Astrocyte (in vitro differentiated cells and primary cell): Measurements from ENCODE around the gene SALL4. TPM values are rescaled to one million over a fixed set of nuclear protein-coding genes. Genes with fewer than 3 reads are reported as not detected.
"Not testable (repeated sequence)": the region's sequence is repeated elsewhere in the genome, so short reads cannot be mapped to it uniquely, and the experiment has no call there.

Experiments
- DNase-seq: peaks from one replicate; pipeline ENCODE4 v3.0.0-alpha.2; 2010; ENCODE audit warnings: low read depth
- FAIRE-seq: peaks from 2 replicates; lab custom pipeline; 2011; peaks lifted over from hg19 to GRCh38; lab: Jason Lieb, UNC
- H2AFZ ChIP-seq: 2 replicates; pipeline ENCODE4 v1.6.0; 2012; ENCODE audit warnings: low read depth, low read length, inconsistent platforms
- H3K27ac ChIP-seq: 2 replicates; pipeline ENCODE4 v1.5.1; 2011; ENCODE audit warnings: low read depth, low read length, inconsistent platforms
- H3K27me3 ChIP-seq: 2 replicates; pipeline ENCODE4 v1.6.0; 2011; ENCODE audit warnings: low read length, inconsistent platforms; ENCODE audit not compliant: insufficient read depth
- H3K36me3 ChIP-seq: 2 replicates; pipeline ENCODE4 v1.5.1; 2011; ENCODE audit warnings: low read length, inconsistent platforms; ENCODE audit not compliant: insufficient read depth
- H3K4me1 ChIP-seq: 2 replicates; pipeline ENCODE4 v1.5.1; 2011; ENCODE audit warnings: low read length, inconsistent platforms; ENCODE audit not compliant: insufficient read depth
- H3K4me2 ChIP-seq: 2 replicates; pipeline ENCODE4 v1.6.0; 2012; ENCODE audit warnings: low read length, inconsistent platforms
- H3K4me3 ChIP-seq: 2 replicates; pipeline ENCODE4 v1.5.1; 2011; ENCODE audit warnings: low read depth, mild to moderate bottlenecking, low read length, inconsistent platforms; ENCODE audit not compliant: insufficient read depth
- H3K79me2 ChIP-seq: 2 replicates; pipeline ENCODE4 v1.6.0; 2012; ENCODE audit warnings: mild to moderate bottlenecking, low read length, inconsistent platforms; ENCODE audit not compliant: insufficient read depth
- H3K9ac ChIP-seq: 2 replicates; pipeline ENCODE4 v1.6.0; 2012; ENCODE audit warnings: mild to moderate bottlenecking, low read length, inconsistent platforms
- H3K9me3 ChIP-seq: 2 replicates; pipeline ENCODE4 v1.5.1; 2012; ENCODE audit warnings: low read depth, mild to moderate bottlenecking, low read length, inconsistent platforms; ENCODE audit not compliant: insufficient read depth
- H4K20me1 ChIP-seq: 2 replicates; pipeline ENCODE4 v1.6.0; 2012; ENCODE audit warnings: low read length, inconsistent platforms; ENCODE audit not compliant: insufficient read depth
- H3K27ac Mint-ChIP-seq: one replicate; pipeline ENCODE4 v1.8.0; 2021; ENCODE audit warnings: mild to moderate bottlenecking, mixed read lengths; ENCODE audit not compliant: unreplicated experiment
- H3K27me3 Mint-ChIP-seq: one replicate; pipeline ENCODE4 v1.8.0; 2021; ENCODE audit warnings: low read depth, mixed read lengths; ENCODE audit not compliant: unreplicated experiment
- H3K36me3 Mint-ChIP-seq: one replicate; pipeline ENCODE4 v1.8.0; 2021; ENCODE audit warnings: low read depth, mixed read lengths; ENCODE audit not compliant: unreplicated experiment
- H3K4me1 Mint-ChIP-seq: one replicate; pipeline ENCODE4 v1.8.0; 2021; ENCODE audit warnings: low read depth, mixed read lengths; ENCODE audit not compliant: unreplicated experiment
- H3K4me3 Mint-ChIP-seq: one replicate; pipeline ENCODE4 v1.8.0; 2021; ENCODE audit warnings: mild to moderate bottlenecking, moderate library complexity, mixed read lengths; ENCODE audit not compliant: unreplicated experiment
- H3K9me3 Mint-ChIP-seq: one replicate; pipeline ENCODE4 v1.8.0; 2021; ENCODE audit warnings: mild to moderate bottlenecking, mixed read lengths; ENCODE audit not compliant: unreplicated experiment
- EZH2 ChIP-seq: IDR thresholded peaks from 2 replicates; pipeline ENCODE4 v1.6.1; 2012; ENCODE audit warnings: mild to moderate bottlenecking, low read length, inconsistent platforms; ENCODE audit not compliant: insufficient read depth
- total RNA-seq: library from RNA; stranded (reverse); gene quantifications from 2 replicates; pipeline ENCODE4 v1.2.1, GENCODE V29; 2021
- TF ChIP-seq, protein P1 (sequence below): IDR thresholded peaks from 2 replicates; pipeline ENCODE4 v1.5.1; 2011; ENCODE audit warnings: low read depth, mild to moderate bottlenecking, inconsistent platforms, low read length, moderate library complexity; ENCODE audit not compliant: insufficient read depth

SALL4 gene
- total RNA-seq, 1 donor from 2014 or later: 21.7 TPM

GRCh38 chr20:51747182-51747911 lies 55.0 kb downstream of the SALL4 start:
- H3K36me3 ChIP-seq: no peaks in the 10 kb centered on the region
- H3K4me2 ChIP-seq: no peak overlapping the region
- no peaks in the 10 kb centered on the region for H3K27me3 ChIP-seq
- peaks cover 42% of the 10 kb centered on the region for H3K79me2 ChIP-seq
- FAIRE-seq: no peak
- DNase-seq: no peak
- Mint-ChIP-seq H3K4me3 (no peak overlapping the region), H3K27me3 (no peaks in the 10 kb centered on the region), H3K9me3 (no peaks in the 10 kb centered on the region), H3K4me1 (peaks cover 22% of the 10 kb centered on the region), H3K36me3 (no peaks in the 10 kb centered on the region), H3K27ac (no peak overlapping the region)
- H2AFZ ChIP-seq: no peak overlapping the region
- H3K9me3 ChIP-seq: no peaks in the 10 kb centered on the region
- H4K20me1 ChIP-seq: no peaks in the 10 kb centered on the region
- no peak overlapping the region for H3K9ac ChIP-seq
- no peak for TF ChIP-seq EZH2
- TF ChIP-seq, protein P1, sequence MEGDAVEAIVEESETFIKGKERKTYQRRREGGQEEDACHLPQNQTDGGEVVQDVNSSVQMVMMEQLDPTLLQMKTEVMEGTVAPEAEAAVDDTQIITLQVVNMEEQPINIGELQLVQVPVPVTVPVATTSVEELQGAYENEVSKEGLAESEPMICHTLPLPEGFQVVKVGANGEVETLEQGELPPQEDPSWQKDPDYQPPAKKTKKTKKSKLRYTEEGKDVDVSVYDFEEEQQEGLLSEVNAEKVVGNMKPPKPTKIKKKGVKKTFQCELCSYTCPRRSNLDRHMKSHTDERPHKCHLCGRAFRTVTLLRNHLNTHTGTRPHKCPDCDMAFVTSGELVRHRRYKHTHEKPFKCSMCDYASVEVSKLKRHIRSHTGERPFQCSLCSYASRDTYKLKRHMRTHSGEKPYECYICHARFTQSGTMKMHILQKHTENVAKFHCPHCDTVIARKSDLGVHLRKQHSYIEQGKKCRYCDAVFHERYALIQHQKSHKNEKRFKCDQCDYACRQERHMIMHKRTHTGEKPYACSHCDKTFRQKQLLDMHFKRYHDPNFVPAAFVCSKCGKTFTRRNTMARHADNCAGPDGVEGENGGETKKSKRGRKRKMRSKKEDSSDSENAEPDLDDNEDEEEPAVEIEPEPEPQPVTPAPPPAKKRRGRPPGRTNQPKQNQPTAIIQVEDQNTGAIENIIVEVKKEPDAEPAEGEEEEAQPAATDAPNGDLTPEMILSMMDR: no peak
- H3K4me3 ChIP-seq: no peak overlapping the region
- H3K4me1 ChIP-seq: peaks cover 31% of the 10 kb centered on the region
- no peak overlapping the region for H3K27ac ChIP-seq

DNA sequence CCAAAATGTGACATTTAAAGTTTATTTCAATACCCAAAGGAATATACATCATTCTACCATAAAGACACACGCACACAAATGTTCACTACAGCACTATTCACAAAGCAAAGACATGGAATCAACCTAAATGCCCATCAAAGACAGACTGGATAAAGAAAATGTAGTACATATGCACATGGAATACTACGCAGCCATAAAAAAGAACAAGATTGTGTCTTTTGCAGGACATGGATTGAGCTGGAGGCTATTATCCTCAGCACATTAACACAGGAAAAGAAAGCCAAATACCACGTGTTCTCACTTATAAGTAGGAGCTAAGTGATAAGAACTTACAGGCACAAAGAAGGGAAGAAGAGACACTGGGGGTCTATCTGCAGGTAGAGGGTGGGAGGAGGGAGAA lies 56.5 kb downstream of the SALL4 start:
- TF ChIP-seq EZH2: no peak
- TF ChIP-seq, protein P1: no peak
- no peaks in the 10 kb centered on the region for H3K27me3 ChIP-seq
- peaks cover 3% of the 10 kb centered on the region for H4K20me1 ChIP-seq
- peaks cover 27% of the 10 kb centered on the region for H3K4me1 ChIP-seq
- no peak overlapping the region for H3K27ac Mint-ChIP-seq
- no peak overlapping the region for H3K4me2 ChIP-seq
- DNase-seq (no peak), FAIRE-seq (no peak)
- no peak overlapping the region for H3K4me3 Mint-ChIP-seq
- H3K36me3 ChIP-seq: no peaks in the 10 kb centered on the region
- H3K9me3 Mint-ChIP-seq: no peaks in the 10 kb centered on the region
- H3K4me1 Mint-ChIP-seq: peaks cover 15% of the 10 kb centered on the region
- H3K4me3 ChIP-seq: no peak overlapping the region
- no peak overlapping the region for H2AFZ ChIP-seq
- H3K36me3 Mint-ChIP-seq: no peaks in the 10 kb centered on the region
- H3K27me3 Mint-ChIP-seq: no peaks in the 10 kb centered on the region
- no peak overlapping the region for H3K27ac ChIP-seq
- no peak overlapping the region for H3K9ac ChIP-seq
- H3K9me3 ChIP-seq: no peaks in the 10 kb centered on the region
- H3K79me2 ChIP-seq: peaks cover 48% of the 10 kb centered on the region

DNA sequence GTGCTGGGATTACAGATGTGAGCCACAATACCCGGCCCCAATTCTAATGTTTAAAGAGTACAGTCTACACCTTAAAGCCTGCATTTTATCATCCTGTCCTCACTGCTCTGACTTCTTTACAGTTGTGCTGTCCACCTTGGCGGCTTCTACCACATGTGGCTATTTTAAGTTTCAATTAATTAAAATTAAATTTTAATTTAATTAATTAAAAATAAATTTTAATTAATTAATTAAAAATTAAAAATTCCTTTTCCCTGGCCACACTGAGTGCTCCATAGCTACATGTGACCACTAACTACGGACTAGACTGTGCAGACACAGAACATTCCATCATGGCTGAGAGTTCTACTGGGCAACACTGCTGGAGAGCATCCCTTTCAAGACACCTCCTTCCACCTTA lies 61.5 kb downstream of the SALL4 start:
- H3K27me3 Mint-ChIP-seq: no peaks in the 10 kb centered on the region
- Histone ChIP-seq H3K27ac (no peak overlapping the region), H3K9me3 (no peaks in the 10 kb centered on the region), H3K79me2 (peaks cover 33% of the 10 kb centered on the region), H3K4me1 (peaks cover 12% of the 10 kb centered on the region), H3K4me3 (no peak overlapping the region), H2AFZ (no peak overlapping the region), H3K4me2 (no peak overlapping the region), H3K27me3 (no peaks in the 10 kb centered on the region), H3K36me3 (no peaks in the 10 kb centered on the region), H3K9ac (no peak overlapping the region), H4K20me1 (peaks cover 16% of the 10 kb centered on the region)
- no peaks in the 10 kb centered on the region for H3K9me3 Mint-ChIP-seq
- DNase-seq (no peak), FAIRE-seq (no peak)
- H3K27ac Mint-ChIP-seq: no peak overlapping the region
- peaks cover 2% of the 10 kb centered on the region for H3K36me3 Mint-ChIP-seq
- TF ChIP-seq EZH2: no peak
- TF ChIP-seq, protein P1: no peak
- H3K4me1 Mint-ChIP-seq: peaks cover 6% of the 10 kb centered on the region
- no peak overlapping the region for H3K4me3 Mint-ChIP-seq

GRCh38 chr20:51740308-51740707 lies 62.0 kb downstream of the SALL4 start:
- H3K9ac ChIP-seq, H3K4me2 ChIP-seq, DNase-seq, H3K4me3 Mint-ChIP-seq, H3K27ac Mint-ChIP-seq, H3K9me3 ChIP-seq, H3K9me3 Mint-ChIP-seq, H3K27me3 ChIP-seq, H3K4me3 ChIP-seq, H3K27ac ChIP-seq, H3K36me3 Mint-ChIP-seq, H3K27me3 Mint-ChIP-seq, H2AFZ ChIP-seq, H3K36me3 ChIP-seq, H3K4me1 Mint-ChIP-seq, FAIRE-seq: not testable (repeated sequence)
- peaks cover 30% of the 10 kb centered on the region for H3K79me2 ChIP-seq
- peaks cover 12% of the 10 kb centered on the region for H3K4me1 ChIP-seq
- peaks cover 19% of the 10 kb centered on the region for H4K20me1 ChIP-seq
